GM12892 (cell line): ENCODE results near the gene GALNT18.

Source experiments
- DNase-seq: peaks from one replicate; pipeline ENCODE4 v3.0.0; 2011; ENCODE audit not compliant: insufficient read length
- FAIRE-seq: peaks from 2 replicates; lab custom pipeline; 2011; peaks lifted over from hg19 to GRCh38; lab: Jason Lieb, UNC
- POLR2A ChIP-seq: IDR thresholded peaks from 2 replicates; pipeline ENCODE4 v1.6.1; 2011; ENCODE audit warnings: low read depth, low read length, control low read depth
- POLR2AphosphoS5 ChIP-seq: IDR thresholded peaks from 2 replicates; pipeline ENCODE4 v1.6.1; 2011; ENCODE audit warnings: low read depth, low read length, control low read depth
- TAF1 ChIP-seq: IDR thresholded peaks from 2 replicates; pipeline ENCODE4 v1.6.1; 2011; ENCODE audit warnings: low read depth, mild to moderate bottlenecking, control low read depth, low read length, borderline replicate concordance

GALNT18 gene

GRCh38 chr11:11622772-11623171 lies 967 bp upstream of the GALNT18 start:
- DNase-seq (no peak), FAIRE-seq (no peak)
- TF ChIP-seq POLR2A, result no peak
- no peak for TF ChIP-seq POLR2AphosphoS5
- TF ChIP-seq TAF1, result no peak

- FAIRE-seq, result no peak
- no peak for DNase-seq
- TF ChIP-seq POLR2A (no peak), POLR2AphosphoS5 (no peak), TAF1 (no peak)
These were observed 518 bp upstream of the GALNT18 start for GRCh38 chr11:11622340-11622706.

- peak; percentile 27 for DNase-seq
- TF ChIP-seq TAF1 (no peak), POLR2A (peak; percentile 35; the same call in 1 of the 2 replicates)
These were observed 758 bp downstream of the GALNT18 start for GRCh38 chr11:11620921-11621572.

GRCh38 chr11:11620173-11620920 lies 1.5 kb downstream of the GALNT18 start:
- DNase-seq, result peak; percentile 26
- TF ChIP-seq TAF1 (no peak), POLR2AphosphoS5 (no peak), POLR2A (no peak)
- no peak for FAIRE-seq

More at GRCh38 chr11:11620921-11621572, 758 bp downstream of the GALNT18 start:
- FAIRE-seq, result peak; percentile 36

- no peak for DNase-seq
- TF ChIP-seq POLR2AphosphoS5 (no peak), POLR2A (no peak), TAF1 (no peak)
- FAIRE-seq, result no peak
These were observed 2.8 kb downstream of the GALNT18 start for GRCh38 chr11:11618973-11619435.

GRCh38 chr11:11615086-11615485 lies 6.7 kb downstream of the GALNT18 start:
- TF ChIP-seq POLR2A (no peak), POLR2AphosphoS5 (no peak), TAF1 (no peak)
- DNase-seq, result no peak
- FAIRE-seq, result no peak

GRCh38 chr11:11612439-11612838 lies 9.4 kb downstream of the GALNT18 start:
- DNase-seq, result no peak
- no peak for TF ChIP-seq TAF1
- TF ChIP-seq POLR2AphosphoS5, result no peak
- TF ChIP-seq POLR2A, result no peak
- no peak for FAIRE-seq

- FAIRE-seq, result no peak
- DNase-seq, result no peak
- TF ChIP-seq POLR2A (no peak), TAF1 (no peak), POLR2AphosphoS5 (no peak)
These were observed 10.4 kb downstream of the GALNT18 start for GRCh38 chr11:11611381-11611780.

- no peak for FAIRE-seq
- DNase-seq, result no peak
- TF ChIP-seq POLR2A, result no peak
- no peak for TF ChIP-seq POLR2AphosphoS5
- TF ChIP-seq TAF1, result no peak
These were observed 13.0 kb downstream of the GALNT18 start for GRCh38 chr11:11608783-11609232.

GRCh38 chr11:11607772-11608171 lies 14.0 kb downstream of the GALNT18 start:
- no peak for TF ChIP-seq TAF1
- TF ChIP-seq POLR2A, result no peak
- no peak for TF ChIP-seq POLR2AphosphoS5
- FAIRE-seq, result no peak
- no peak for DNase-seq

GRCh38 chr11:11605821-11606450 lies 15.9 kb downstream of the GALNT18 start:
- no peak for TF ChIP-seq POLR2AphosphoS5
- TF ChIP-seq TAF1, result no peak
- TF ChIP-seq POLR2A, result no peak
- DNase-seq, result no peak
- FAIRE-seq, result no peak
